ENCODE results near the gene SCAANT1.

The SCAANT1 gene

DNA sequence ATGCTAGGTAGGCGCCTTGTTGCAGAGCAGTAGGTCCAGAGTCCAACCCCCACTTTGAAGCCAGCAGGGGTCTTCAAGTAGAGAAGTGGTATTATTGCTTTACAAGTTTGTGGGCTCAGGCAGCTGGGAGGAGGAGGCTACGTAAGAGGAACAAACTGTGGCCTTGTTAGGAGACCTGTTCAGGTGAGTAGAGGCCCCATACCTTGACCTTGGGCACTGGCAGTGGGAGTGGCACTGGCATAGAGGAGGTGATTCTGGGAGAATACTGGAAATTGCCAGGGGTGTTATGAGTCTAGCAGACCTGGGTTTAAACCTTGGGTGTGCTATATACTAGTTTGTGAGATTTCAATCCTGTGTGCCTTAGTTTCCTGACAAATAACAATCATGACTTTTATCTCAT lies 34.6 kb upstream of the SCAANT1 start:
- TF ChIP-seq, protein P1, sequence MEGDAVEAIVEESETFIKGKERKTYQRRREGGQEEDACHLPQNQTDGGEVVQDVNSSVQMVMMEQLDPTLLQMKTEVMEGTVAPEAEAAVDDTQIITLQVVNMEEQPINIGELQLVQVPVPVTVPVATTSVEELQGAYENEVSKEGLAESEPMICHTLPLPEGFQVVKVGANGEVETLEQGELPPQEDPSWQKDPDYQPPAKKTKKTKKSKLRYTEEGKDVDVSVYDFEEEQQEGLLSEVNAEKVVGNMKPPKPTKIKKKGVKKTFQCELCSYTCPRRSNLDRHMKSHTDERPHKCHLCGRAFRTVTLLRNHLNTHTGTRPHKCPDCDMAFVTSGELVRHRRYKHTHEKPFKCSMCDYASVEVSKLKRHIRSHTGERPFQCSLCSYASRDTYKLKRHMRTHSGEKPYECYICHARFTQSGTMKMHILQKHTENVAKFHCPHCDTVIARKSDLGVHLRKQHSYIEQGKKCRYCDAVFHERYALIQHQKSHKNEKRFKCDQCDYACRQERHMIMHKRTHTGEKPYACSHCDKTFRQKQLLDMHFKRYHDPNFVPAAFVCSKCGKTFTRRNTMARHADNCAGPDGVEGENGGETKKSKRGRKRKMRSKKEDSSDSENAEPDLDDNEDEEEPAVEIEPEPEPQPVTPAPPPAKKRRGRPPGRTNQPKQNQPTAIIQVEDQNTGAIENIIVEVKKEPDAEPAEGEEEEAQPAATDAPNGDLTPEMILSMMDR (IDR thresholded peaks at IDR 0.05; ENCODE audit: low read depth, low read length) = no peak
- DNase-seq (ENCODE audit: low read depth, low spot score) = no peak
- in situ Hi-C loops (cut with HindIII; ENCODE audit: low sequenced_read_pairs) = no loop called here
- H3K4me3 ChIP-seq (ENCODE audit: low read depth, low read length) = no peak overlapping the region

DNA sequence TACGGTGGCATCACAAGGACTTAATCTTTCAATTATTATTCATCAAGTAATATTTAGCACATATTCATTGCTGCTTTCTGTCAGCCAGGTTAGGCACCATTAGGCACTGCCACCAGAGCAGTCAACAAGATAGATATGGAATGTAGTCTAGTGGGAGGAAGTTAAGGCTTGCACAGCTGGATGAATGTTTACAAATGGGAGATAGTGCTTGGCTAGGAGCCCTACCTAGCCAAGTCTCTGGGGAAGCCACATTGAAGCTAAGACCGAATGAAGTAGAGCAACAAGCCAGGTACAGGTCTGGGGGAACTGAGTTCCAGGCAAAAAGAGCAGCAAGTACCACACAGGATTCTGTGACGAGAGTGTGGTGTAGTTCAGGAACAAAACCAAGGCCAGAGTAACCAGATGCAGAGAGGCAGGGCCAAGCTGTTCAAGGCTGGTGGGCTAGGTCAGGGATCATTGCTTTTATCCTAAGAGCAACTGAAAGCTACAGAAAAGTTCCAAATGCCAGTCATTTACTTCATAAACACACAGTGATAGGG lies 33.4 kb upstream of the SCAANT1 start:
- in situ Hi-C loops (cut with HindIII; ENCODE audit: low sequenced_read_pairs) = no loop called here
- H3K4me3 ChIP-seq (ENCODE audit: low read depth, low read length) = no peak overlapping the region
- no peak for DNase-seq (ENCODE audit: low read depth, low spot score)
- TF ChIP-seq, protein P1 (IDR thresholded peaks at IDR 0.05; ENCODE audit: low read depth, low read length) = no peak

DNA sequence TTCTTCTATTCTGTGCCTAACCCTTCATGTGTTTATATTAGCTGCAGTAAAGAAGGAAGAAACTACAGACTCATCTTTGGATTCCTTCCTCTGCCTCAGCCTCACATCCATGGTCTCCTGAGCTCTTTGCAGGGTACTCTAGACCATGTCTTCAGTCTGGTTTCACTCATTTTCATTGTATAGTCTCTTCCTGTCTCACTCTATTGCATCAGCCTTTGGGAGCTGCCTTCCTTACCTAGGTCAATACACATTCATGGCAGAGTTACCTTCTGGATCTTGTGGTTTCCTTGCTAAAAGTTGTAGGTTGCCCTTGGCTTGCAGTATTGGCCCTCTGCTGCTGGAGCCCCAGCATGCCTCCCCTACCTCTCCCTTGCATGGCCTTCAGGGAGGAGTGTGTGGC lies 31.5 kb upstream of the SCAANT1 start:
- in situ Hi-C loops (cut with HindIII; ENCODE audit: low sequenced_read_pairs) = no loop called here
- no peak for DNase-seq (ENCODE audit: low read depth, low spot score)
- TF ChIP-seq, protein P1 (IDR thresholded peaks at IDR 0.05; ENCODE audit: low read depth, low read length) = no peak
- H3K4me3 ChIP-seq (ENCODE audit: low read depth, low read length) = no peak overlapping the region

DNA sequence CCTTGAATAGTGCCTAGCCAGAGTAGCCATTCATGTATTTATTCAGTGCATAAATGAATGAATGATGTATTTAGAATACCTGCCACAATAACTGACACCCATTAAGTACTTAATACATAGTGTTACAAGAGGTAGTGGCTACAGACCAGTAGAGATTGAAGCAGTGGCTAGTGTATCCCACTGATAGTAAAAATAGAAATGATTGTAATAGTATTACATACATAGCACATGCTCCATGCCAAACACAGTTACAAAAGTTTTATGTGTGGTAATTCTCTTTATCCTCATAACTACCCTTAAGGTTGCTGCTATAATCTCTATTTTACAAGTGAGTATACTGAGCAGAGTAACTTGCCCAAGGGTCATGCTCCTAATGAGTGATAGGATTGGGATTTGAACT lies 30.3 kb upstream of the SCAANT1 start:
- no peak for DNase-seq (ENCODE audit: low read depth, low spot score)
- TF ChIP-seq, protein P1 (IDR thresholded peaks at IDR 0.05; ENCODE audit: low read depth, low read length) = no peak
- H3K4me3 ChIP-seq (ENCODE audit: low read depth, low read length) = no peak overlapping the region
- in situ Hi-C loops (cut with HindIII; ENCODE audit: low sequenced_read_pairs) = no loop called here

DNA sequence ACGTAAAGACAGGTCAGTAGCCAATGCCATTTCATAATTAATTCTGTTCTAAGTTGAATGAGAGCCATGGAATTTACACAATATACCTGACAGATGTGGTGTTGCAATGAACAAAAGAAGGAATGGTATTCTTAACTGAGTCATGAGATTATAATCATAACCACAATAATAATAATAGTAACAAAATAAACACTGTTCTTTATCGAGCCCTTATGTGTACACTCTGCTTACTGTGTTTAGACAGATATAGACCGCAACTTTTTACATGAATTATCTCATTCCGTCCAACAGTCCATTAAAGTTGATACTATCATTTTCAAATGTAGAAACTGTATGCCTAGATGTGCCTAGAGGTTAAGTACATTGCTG lies 28.2 kb upstream of the SCAANT1 start:
- H3K4me3 ChIP-seq (ENCODE audit: low read depth, low read length) = no peak overlapping the region
- peak; percentile 60 for DNase-seq (ENCODE audit: low read depth, low spot score)
- in situ Hi-C loops (cut with HindIII; ENCODE audit: low sequenced_read_pairs) = no loop called here
- TF ChIP-seq, protein P1 (IDR thresholded peaks at IDR 0.05; ENCODE audit: low read depth, low read length) = no peak

DNA sequence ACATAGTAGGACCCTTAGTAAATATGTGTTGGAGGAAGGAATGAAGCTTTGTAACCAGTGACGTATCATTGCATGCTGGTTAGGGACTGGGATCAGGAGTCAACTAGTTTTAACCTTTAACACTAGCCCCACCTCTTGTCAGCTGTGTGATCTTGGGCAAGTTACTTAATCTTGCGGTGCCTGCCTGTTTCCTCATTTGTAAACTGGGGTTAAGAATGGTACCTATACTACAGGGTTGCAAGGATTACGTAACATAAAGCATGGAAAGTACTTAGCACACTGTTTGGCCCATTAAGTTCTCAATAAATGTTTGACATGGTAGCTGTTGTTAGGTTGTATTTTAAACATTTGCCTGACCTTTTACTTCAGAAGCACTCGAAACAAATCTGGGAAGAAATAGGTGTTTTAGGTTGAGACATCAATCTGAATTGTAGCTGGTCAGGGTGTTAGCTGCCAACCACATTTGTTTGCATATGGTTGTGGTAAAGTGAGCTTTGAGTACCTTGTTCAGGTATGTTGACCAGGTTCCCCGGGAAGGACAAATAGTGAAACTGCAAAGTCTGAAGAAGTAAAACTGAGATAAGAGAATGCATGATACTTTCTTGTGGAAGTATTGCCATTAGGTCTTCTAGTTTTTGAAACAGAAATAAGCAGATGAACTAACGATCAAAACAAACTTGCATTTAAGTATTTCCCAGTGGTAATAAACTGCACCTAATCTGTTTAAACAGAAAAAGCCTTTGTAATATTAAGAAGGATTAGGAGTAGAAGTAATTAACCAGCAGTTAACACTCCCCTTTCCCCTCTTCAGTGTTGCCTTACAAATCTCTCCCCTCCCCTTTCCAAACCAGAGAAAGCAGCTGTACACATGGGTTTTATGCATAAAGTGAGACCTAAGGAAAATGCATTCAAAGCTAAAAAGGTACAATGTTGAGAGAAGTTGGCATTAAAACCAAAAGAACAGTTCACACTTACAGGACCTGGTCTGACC lies 25.8 kb upstream of the SCAANT1 start:
- no peak for DNase-seq (ENCODE audit: low read depth, low spot score)
- TF ChIP-seq, protein P1 (IDR thresholded peaks at IDR 0.05; ENCODE audit: low read depth, low read length) = no peak
- in situ Hi-C loops (cut with HindIII; ENCODE audit: low sequenced_read_pairs) = no loop called here
- H3K4me3 ChIP-seq (ENCODE audit: low read depth, low read length) = no peak overlapping the region

Data from astrocyte of the spinal cord (primary cell).